ENCODE results near the gene CCM2.
A peak's percentile ranks its signal among the peaks of the same experiment; 100 is the strongest.

The CCM2 gene

GRCh38 chr7:45086331-45087065, 86.5 kb downstream of the CCM2 start:
- H3K27ac Mint-ChIP-seq, result no peak overlapping the region
- no peaks in the 10 kb centered on the region for H3K36me3 Mint-ChIP-seq (ENCODE audit: low read depth)
- H3K27me3 Mint-ChIP-seq (ENCODE audit: low read depth, poor library complexity), result peaks cover 40% of the 10 kb centered on the region
- H3K4me3 Mint-ChIP-seq, result no peak overlapping the region
- no peaks in the 10 kb centered on the region for H3K9me3 Mint-ChIP-seq
- no peak for DNase-seq
- TF ChIP-seq CTCF (IDR thresholded peaks at IDR 0.05), result no peak
- H3K4me1 Mint-ChIP-seq, result peaks cover 7% of the 10 kb centered on the region

GRCh38 chr7:45087301-45088145, 87.5 kb downstream of the CCM2 start:
- Mint-ChIP-seq H3K4me1 (peaks cover 12% of the 10 kb centered on the region), H3K27me3 (ENCODE audit: low read depth, poor library complexity) (peaks cover 46% of the 10 kb centered on the region), H3K36me3 (ENCODE audit: low read depth) (no peaks in the 10 kb centered on the region), H3K4me3 (peak overlapping the region; percentile 42), H3K27ac (no peak overlapping the region), H3K9me3 (no peaks in the 10 kb centered on the region)
- no peak for TF ChIP-seq CTCF (IDR thresholded peaks at IDR 0.05)
- no peak for DNase-seq

- Mint-ChIP-seq H3K4me3 (peak overlapping the region; percentile 42), H3K27ac (no peak overlapping the region), H3K9me3 (peaks cover 5% of the 10 kb centered on the region), H3K36me3 (ENCODE audit: low read depth) (no peaks in the 10 kb centered on the region), H3K27me3 (ENCODE audit: low read depth, poor library complexity) (peaks cover 46% of the 10 kb centered on the region), H3K4me1 (peaks cover 17% of the 10 kb centered on the region)
- DNase-seq, result no peak
- no peak for TF ChIP-seq CTCF (IDR thresholded peaks at IDR 0.05)
These were observed 88.2 kb downstream of the CCM2 start for GRCh38 chr7:45088146-45088701.

- H3K4me3 Mint-ChIP-seq, result peak within 1 kb of the TSS; percentile 74
- no peaks in the 10 kb centered on the region for H3K36me3 Mint-ChIP-seq (ENCODE audit: low read depth)
- TF ChIP-seq CTCF (IDR thresholded peaks at IDR 0.05), result no peak
- no peak within 1 kb of the TSS for H3K27ac Mint-ChIP-seq
- peak; percentile 63 for DNase-seq
- peaks cover 50% of the 10 kb centered on the region for H3K27me3 Mint-ChIP-seq (ENCODE audit: low read depth, poor library complexity)
- peaks cover 9% of the 10 kb centered on the region for H3K9me3 Mint-ChIP-seq
- H3K4me1 Mint-ChIP-seq, result peaks cover 17% of the 10 kb centered on the region
These were observed 88.9 kb downstream of the CCM2 start, which contains the start of gene NACAD for GRCh38 chr7:45088821-45089340. TSS of gene NACAD (minus strand) at chr7:45088969. CDS start at chr7:45088894, 75 bp downstream.

GRCh38 chr7:45089341-45089891, 89.4 kb downstream of the CCM2 start:
- TF ChIP-seq CTCF (IDR thresholded peaks at IDR 0.05), result no peak
- peaks cover 10% of the 10 kb centered on the region for H3K9me3 Mint-ChIP-seq
- peak overlapping the region; percentile 74 for H3K4me3 Mint-ChIP-seq
- peak; percentile 79 for DNase-seq
- H3K36me3 Mint-ChIP-seq (ENCODE audit: low read depth), result no peaks in the 10 kb centered on the region
- H3K27me3 Mint-ChIP-seq (ENCODE audit: low read depth, poor library complexity), result peaks cover 50% of the 10 kb centered on the region
- H3K27ac Mint-ChIP-seq, result no peak overlapping the region
- H3K4me1 Mint-ChIP-seq, result peaks cover 16% of the 10 kb centered on the region
